Medulla oblongata (tissue), 1 donor: ENCODE results near the gene CTXN1.
A peak's percentile ranks its signal among the peaks of the same experiment; 100 is the strongest.
"Not testable (repeated sequence)": the region's sequence is repeated elsewhere in the genome, so short reads cannot be mapped to it uniquely, and the experiment has no call there.

Source experiments
- DNase-seq: peaks from one replicate; pipeline ENCODE4 v3.0.0-alpha.2; 2015; ENCODE audit errors: extremely low spot score

CTXN1 gene

GRCh38 chr19:7926021-7926726 is at the start of gene CTXN1:
TSS of gene CTXN1 (minus strand) at chr19:7926135. CDS start at chr19:7925538, 597 bp downstream.
- DNase-seq = peak; percentile 20

- DNase-seq = peak; percentile 80
Measured at GRCh38 chr19:7975037-7975436, 49.1 kb upstream of the CTXN1 start.

- peak; percentile 74 for DNase-seq
Measured at GRCh38 chr19:7973883-7974282, 47.9 kb upstream of the CTXN1 start.

GRCh38 chr19:7971553-7972520 is 45.9 kb upstream of the CTXN1 start:
- peak; percentile 43 for DNase-seq

GRCh38 chr19:7970716-7971448 is 44.9 kb upstream of the CTXN1 start:
- DNase-seq = peak; percentile 37

- no peak for DNase-seq
Measured at GRCh38 chr19:7969555-7969939, 43.6 kb upstream of the CTXN1 start.

GRCh38 chr19:7968796-7969554 is 43.0 kb upstream of the CTXN1 start:
- DNase-seq = no peak

- DNase-seq = no peak
Measured at GRCh38 chr19:7968008-7968795, 42.3 kb upstream of the CTXN1 start.

GRCh38 chr19:7965921-7966665 is 40.2 kb upstream of the CTXN1 start:
- DNase-seq = no peak

GRCh38 chr19:7965259-7965841 is 39.4 kb upstream of the CTXN1 start:
- no peak for DNase-seq

- no peak for DNase-seq
Measured at GRCh38 chr19:7963566-7963965, 37.6 kb upstream of the CTXN1 start.

- no peak for DNase-seq
Measured at GRCh38 chr19:7962644-7963268, 36.8 kb upstream of the CTXN1 start.

GRCh38 chr19:7961920-7962626 is 36.1 kb upstream of the CTXN1 start:
- DNase-seq = no peak

- DNase-seq = not testable (repeated sequence)
Measured at GRCh38 chr19:7961082-7961481, 35.1 kb upstream of the CTXN1 start.

GRCh38 chr19:7959211-7959610 is 33.3 kb upstream of the CTXN1 start:
- no peak for DNase-seq

GRCh38 chr19:7955696-7956095 is 29.8 kb upstream of the CTXN1 start:
- no peak for DNase-seq

- DNase-seq = no peak
Measured at GRCh38 chr19:7953576-7953975, 27.6 kb upstream of the CTXN1 start.

- no peak for DNase-seq
Measured at GRCh38 chr19:7953060-7953459, 27.1 kb upstream of the CTXN1 start.
